Left ventricle myocardium inferior (tissue), 1 donor: ENCODE results near the gene CRELD2. TPM values are rescaled to one million over a fixed set of nuclear protein-coding genes. Genes with fewer than 3 reads are reported as not detected.

ENCODE experiments used
- DNase-seq: peaks from one replicate; pipeline ENCODE4 v3.0.0-alpha.2; 2020
- H3K27ac ChIP-seq: fragments of 200-600 bp; replicated peaks from 2 replicates; pipeline ENCODE4 v1.8.0; 2021
- H3K27me3 ChIP-seq: fragments of 200-600 bp; 2 replicates; pipeline ENCODE4 v1.8.0; 2021; ENCODE audit warnings: low read depth
- H3K36me3 ChIP-seq: fragments of 200-600 bp; 2 replicates; pipeline ENCODE4 v1.8.0; 2021
- H3K4me1 ChIP-seq: fragments of 200-600 bp; 2 replicates; pipeline ENCODE4 v1.8.0; 2021
- H3K4me3 ChIP-seq: fragments of 200-600 bp; 2 replicates; pipeline ENCODE4 v1.8.0; 2021; ENCODE audit warnings: mild to moderate bottlenecking, moderate library complexity
- H3K9me3 ChIP-seq: fragments of 200-600 bp; replicated peaks from 2 replicates; pipeline ENCODE4 v1.8.0; 2021
- CTCF ChIP-seq: fragments of 200-600 bp; IDR thresholded peaks from 2 replicates; pipeline ENCODE4 v1.8.0; 2021; ENCODE audit warnings: antibody characterized with exemption, mild to moderate bottlenecking, borderline replicate concordance
- intact Hi-C: fragments of 100-400 bp; cut with micrococcal nuclease; formaldehyde crosslinking; loops from one replicate; pipeline ENCODE4 v1.11.0; 2022
- total RNA-seq: library from RNA; stranded (reverse); fragmentation: NEBNext Ultra II Directional; extraction: Animal tissue kit (Norgen Biotek cat#: 25700); gene quantifications from one replicate; pipeline ENCODE4 v1.2.1, GENCODE V29; 2021
- donor health status: DM: no; HTN: yes; CAD: no; lungs with severe emphysema.

The CRELD2 gene
- total RNA-seq, 1 donor from 2014 or later: 25.5 TPM

GRCh38 chr22:49946612-49947295 lies 28.3 kb downstream of the CRELD2 start:
- no peak for DNase-seq
- no peak for TF ChIP-seq CTCF
- peaks cover 18% of the 10 kb centered on the region for H3K4me1 ChIP-seq
- H3K36me3 ChIP-seq: no peaks in the 10 kb centered on the region
- no peaks in the 10 kb centered on the region for H3K9me3 ChIP-seq
- H3K27me3 ChIP-seq: no peaks in the 10 kb centered on the region
- no peak overlapping the region for H3K4me3 ChIP-seq
- intact Hi-C loops: no loop called here
- H3K27ac ChIP-seq: no peak overlapping the region

DNA sequence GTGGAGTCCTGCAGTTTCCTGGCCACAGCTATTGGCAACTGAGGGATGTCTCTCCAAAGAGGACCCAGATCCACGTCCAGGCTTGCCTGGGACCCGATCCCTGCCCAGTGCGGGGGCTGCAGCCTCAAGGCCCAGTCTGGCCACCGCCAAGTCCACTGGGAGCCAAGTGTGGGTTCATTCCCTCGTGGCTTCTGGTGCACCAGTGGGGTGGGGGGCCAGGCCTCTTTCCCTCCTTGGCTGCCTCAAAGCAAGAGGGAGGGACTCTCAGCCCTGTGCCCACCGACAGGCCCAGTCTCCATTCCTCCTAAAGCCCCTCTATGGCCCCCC lies 28.8 kb downstream of the CRELD2 start:
- no peak for DNase-seq
- Histone ChIP-seq H3K27ac (no peak overlapping the region), H3K36me3 (no peaks in the 10 kb centered on the region), H3K9me3 (no peaks in the 10 kb centered on the region), H3K4me3 (no peak overlapping the region), H3K27me3 (no peaks in the 10 kb centered on the region), H3K4me1 (peaks cover 19% of the 10 kb centered on the region)
- intact Hi-C loops: no loop called here
- TF ChIP-seq CTCF: no peak

DNA sequence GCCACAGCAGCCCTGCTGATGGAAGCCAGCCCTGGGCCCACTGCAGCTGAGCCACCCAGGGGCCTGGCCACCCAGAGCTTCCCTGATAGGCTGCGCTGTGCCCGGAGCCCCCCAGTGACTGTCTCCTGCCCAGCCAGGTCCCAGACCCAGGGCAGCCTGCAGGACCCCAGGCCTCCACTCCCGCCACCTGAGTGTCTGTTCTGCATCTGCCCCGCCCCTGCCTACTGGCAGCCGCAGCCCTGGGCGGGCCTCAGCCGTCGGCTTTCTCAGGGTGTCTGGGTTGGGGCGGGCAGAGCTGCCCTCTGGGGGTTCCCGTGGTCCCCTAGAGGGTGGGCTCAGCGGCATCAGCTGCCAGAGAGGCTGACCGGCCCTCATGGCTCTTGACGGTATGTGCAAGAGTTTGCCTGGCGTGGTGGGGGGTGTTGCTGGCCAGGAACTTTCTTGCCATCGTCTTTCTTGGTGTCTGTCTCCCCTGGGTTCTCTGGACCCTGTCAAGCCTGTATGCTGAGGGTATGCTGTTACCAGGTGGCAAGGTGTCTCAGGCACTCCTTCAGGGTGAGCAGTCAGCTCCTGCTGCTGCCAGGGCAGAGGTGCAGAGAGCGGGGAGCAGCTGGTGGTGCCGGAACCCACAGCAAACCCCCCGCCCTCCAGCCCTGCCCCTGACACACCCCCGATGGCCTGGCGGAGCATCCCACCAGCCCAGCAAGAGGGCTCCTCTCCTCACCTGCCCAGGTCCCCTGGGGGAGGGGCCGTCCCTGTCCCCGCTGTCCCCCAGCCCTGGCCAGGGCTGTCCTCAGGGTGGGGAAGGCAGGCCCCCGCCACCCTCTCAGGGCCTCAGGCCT lies 29.9 kb downstream of the CRELD2 start:
- TF ChIP-seq CTCF: no peak
- peaks cover 30% of the 10 kb centered on the region for H3K4me1 ChIP-seq

GRCh38 chr22:49948958-49949913 lies 30.8 kb downstream of the CRELD2 start:
- no peak for TF ChIP-seq CTCF
- no peaks in the 10 kb centered on the region for H3K27me3 ChIP-seq
- H3K27ac ChIP-seq: no peak overlapping the region
- H3K9me3 ChIP-seq: no peaks in the 10 kb centered on the region
- no peaks in the 10 kb centered on the region for H3K36me3 ChIP-seq
- H3K4me1 ChIP-seq: peaks cover 39% of the 10 kb centered on the region
- intact Hi-C loops: no loop called here
- no peak overlapping the region for H3K4me3 ChIP-seq
- DNase-seq: no peak

More for the DNA sequence above, 29.9 kb downstream of the CRELD2 start:
- Histone ChIP-seq H3K36me3 (no peaks in the 10 kb centered on the region), H3K9me3 (no peaks in the 10 kb centered on the region), H3K27me3 (no peaks in the 10 kb centered on the region), H3K27ac (no peak overlapping the region), H3K4me3 (no peak overlapping the region)
- intact Hi-C loops: no loop called here
- no peak for DNase-seq

GRCh38 chr22:49949914-49950292 lies 31.5 kb downstream of the CRELD2 start:
- no peak overlapping the region for H3K27ac ChIP-seq
- TF ChIP-seq CTCF: no peak
- H3K4me3 ChIP-seq: no peak overlapping the region
- H3K27me3 ChIP-seq: no peaks in the 10 kb centered on the region
- no peaks in the 10 kb centered on the region for H3K9me3 ChIP-seq
- no peak for DNase-seq
- H3K4me1 ChIP-seq: peaks cover 45% of the 10 kb centered on the region
- no peaks in the 10 kb centered on the region for H3K36me3 ChIP-seq
- intact Hi-C loops: no loop called here
